A549 (cell line): ENCODE results near the gene ANTXR1.

Source experiments
- CEBPB ChIP-seq, 2 experiments: fragments of >200 bp in 1 of 2; sonication (Bioruptor Twin) in 1 of 2; formaldehyde crosslinking in 1 of 2; IDR thresholded peaks; 2 replicates each; pipeline ENCODE4 v1.6.1; 2012 to 2016
- EP300 ChIP-seq, 2 experiments: fragments of >200 bp; sonication (Bioruptor Twin); formaldehyde crosslinking; IDR thresholded peaks; 2 replicates in 1 of 2; 3 replicates in 1 of 2; pipeline ENCODE4 v1.6.1; 2016 to 2017
- FOSB ChIP-seq: fragments of 250-450 bp; sonication (Bioruptor Pico); IDR thresholded peaks from 2 replicates; pipeline ENCODE4 v1.5.0; 2020; ENCODE audit warnings: mild to moderate bottlenecking, moderate library complexity
- JUNB ChIP-seq: fragments of >200 bp; sonication (Bioruptor Twin); formaldehyde crosslinking; IDR thresholded peaks from 2 replicates; pipeline ENCODE4 v1.6.1; 2016
- MYC ChIP-seq: IDR thresholded peaks from 2 replicates; pipeline ENCODE4 v1.6.1; 2012; ENCODE audit warnings: mild to moderate bottlenecking, inconsistent platforms, low read length, improper control_type of control experiment, borderline replicate concordance
- NPAS2 ChIP-seq: fragments of 250-450 bp; sonication (Bioruptor Pico); IDR thresholded peaks from 2 replicates; pipeline ENCODE4 v1.8.0; 2022; ENCODE audit warnings: mild to moderate bottlenecking, moderate library complexity, borderline replicate concordance
- PHF8 ChIP-seq: fragments of 200-600 bp; sonication (generic); IDR thresholded peaks from 2 replicates; pipeline ENCODE4 v1.6.1; 2016; ENCODE audit warnings: low read depth, mild to moderate bottlenecking, antibody characterized with exemption, moderate library complexity, borderline replicate concordance
- POLR2A ChIP-seq: IDR thresholded peaks from 2 replicates; pipeline ENCODE4 v1.6.1; 2012; ENCODE audit warnings: mild to moderate bottlenecking, low read length
- RARB ChIP-seq: fragments of 250-450 bp; sonication (Bioruptor Pico); IDR thresholded peaks from 2 replicates; pipeline ENCODE4 v1.8.0; 2021; ENCODE audit warnings: mild to moderate bottlenecking, moderate library complexity
- REST ChIP-seq: fragments of 200-600 bp; sonication (generic); IDR thresholded peaks from 2 replicates; pipeline ENCODE4 v1.6.1; 2016; ENCODE audit warnings: antibody characterized with exemption, mild to moderate bottlenecking, moderate library complexity
- RFX5 ChIP-seq: fragments of 450-650 bp; IDR thresholded peaks from 2 replicates; pipeline ENCODE4 v1.7.1; 2014; ENCODE audit warnings: antibody characterized with exemption, mild to moderate bottlenecking, moderate library complexity
- TF ChIP-seq, protein P1 (sequence below): fragments of >200 bp; sonication (Bioruptor Twin); formaldehyde crosslinking; IDR thresholded peaks from 3 replicates; pipeline ENCODE4 v1.6.1; 2016
- TF ChIP-seq, protein P2 (sequence below): fragments of >200 bp; sonication (Bioruptor Twin); formaldehyde crosslinking; IDR thresholded peaks from 3 replicates; pipeline ENCODE4 v1.5.1; 2016

GRCh38 chr2:69053416-69053965, 40.5 kb downstream of the ANTXR1 start:
- TF ChIP-seq, protein P1, sequence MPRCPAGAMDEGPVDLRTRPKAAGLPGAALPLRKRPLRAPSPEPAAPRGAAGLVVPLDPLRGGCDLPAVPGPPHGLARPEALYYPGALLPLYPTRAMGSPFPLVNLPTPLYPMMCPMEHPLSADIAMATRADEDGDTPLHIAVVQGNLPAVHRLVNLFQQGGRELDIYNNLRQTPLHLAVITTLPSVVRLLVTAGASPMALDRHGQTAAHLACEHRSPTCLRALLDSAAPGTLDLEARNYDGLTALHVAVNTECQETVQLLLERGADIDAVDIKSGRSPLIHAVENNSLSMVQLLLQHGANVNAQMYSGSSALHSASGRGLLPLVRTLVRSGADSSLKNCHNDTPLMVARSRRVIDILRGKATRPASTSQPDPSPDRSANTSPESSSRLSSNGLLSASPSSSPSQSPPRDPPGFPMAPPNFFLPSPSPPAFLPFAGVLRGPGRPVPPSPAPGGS: no peak
- TF ChIP-seq, protein P2, sequence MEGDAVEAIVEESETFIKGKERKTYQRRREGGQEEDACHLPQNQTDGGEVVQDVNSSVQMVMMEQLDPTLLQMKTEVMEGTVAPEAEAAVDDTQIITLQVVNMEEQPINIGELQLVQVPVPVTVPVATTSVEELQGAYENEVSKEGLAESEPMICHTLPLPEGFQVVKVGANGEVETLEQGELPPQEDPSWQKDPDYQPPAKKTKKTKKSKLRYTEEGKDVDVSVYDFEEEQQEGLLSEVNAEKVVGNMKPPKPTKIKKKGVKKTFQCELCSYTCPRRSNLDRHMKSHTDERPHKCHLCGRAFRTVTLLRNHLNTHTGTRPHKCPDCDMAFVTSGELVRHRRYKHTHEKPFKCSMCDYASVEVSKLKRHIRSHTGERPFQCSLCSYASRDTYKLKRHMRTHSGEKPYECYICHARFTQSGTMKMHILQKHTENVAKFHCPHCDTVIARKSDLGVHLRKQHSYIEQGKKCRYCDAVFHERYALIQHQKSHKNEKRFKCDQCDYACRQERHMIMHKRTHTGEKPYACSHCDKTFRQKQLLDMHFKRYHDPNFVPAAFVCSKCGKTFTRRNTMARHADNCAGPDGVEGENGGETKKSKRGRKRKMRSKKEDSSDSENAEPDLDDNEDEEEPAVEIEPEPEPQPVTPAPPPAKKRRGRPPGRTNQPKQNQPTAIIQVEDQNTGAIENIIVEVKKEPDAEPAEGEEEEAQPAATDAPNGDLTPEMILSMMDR: no peak
- TF ChIP-seq EP300 (IDR thresholded peaks at IDR 0.05): no peak
- TF ChIP-seq RARB (CRISPR knock-in tag): no peak
- no peak for TF ChIP-seq PHF8
- no peak for TF ChIP-seq POLR2A
- no peak for TF ChIP-seq NPAS2 (CRISPR knock-in tag)
- no peak for TF ChIP-seq CEBPB (IDR thresholded peaks at IDR 0.05)
- no peak for TF ChIP-seq FOSB (CRISPR knock-in tag)
- no peak for TF ChIP-seq JUNB
- TF ChIP-seq RFX5: no peak
- no peak for TF ChIP-seq MYC
- TF ChIP-seq REST: no peak
